K562 (cell line): ENCODE results near the gene POU3F3. TPM values are rescaled to one million over a fixed set of nuclear protein-coding genes. Genes with fewer than 3 reads are reported as not detected.

Experiments used
- ATAC-seq: fragments of 200-7000 bp; cut with Tn5 transposase; 3 replicates; pipeline ENCODE4 v1.9.1; 2020; ENCODE audit warnings: moderate library complexity
- BruUV-seq: library from RNA; stranded (reverse); fragments of 400-500 nt; replicated peaks from 2 replicates; lab custom pipeline; 2021; lab: Mats Ljungman, UMichigan
- CTCF ChIA-PET: fragments of 300-600 bp; formaldehyde crosslinking; extraction: SDS; loops from one replicate; lab custom pipeline; 2021; ENCODE audit warnings: low intra/inter-chr PET ratio; lab: Yijun Ruan, JAX
- POLR2A ChIA-PET: fragments of 300-600, 350-650 bp; sonication (Branson Sonifier 250); formaldehyde crosslinking; extraction: SDS; loops from one replicate; lab custom pipeline; 2021; ENCODE audit warnings: antibody characterized with exemption, inconsistent platforms; lab: Yijun Ruan, JAX
- DNase-seq, 4 experiments: peaks; one replicate each; pipeline versions ENCODE4 v3.0.0 to v3.0.0-alpha.2; 2011 to 2018; ENCODE audit warnings: low spot score in 3 of 4, mixed read lengths in 3 of 4; ENCODE audit errors: extremely low read depth in 1 of 4
- FAIRE-seq: peaks from 2 replicates; lab custom pipeline; 2011; peaks lifted over from hg19 to GRCh38; lab: Jason Lieb, UNC
- H2AFZ ChIP-seq: 2 replicates; pipeline ENCODE4 v1.6.0; 2011; ENCODE audit warnings: low read depth, low read length, control low read depth, inconsistent platforms
- H3K27ac ChIP-seq: fragments of 200-600 bp; 3 replicates; pipeline ENCODE4 v1.8.0; 2011; ENCODE audit warnings: low read depth, mild to moderate bottlenecking, control low read depth, inconsistent platforms, low read length, moderate library complexity, mixed read lengths; ENCODE audit errors: extremely low read depth
- H3K27me3 ChIP-seq, 2 experiments: fragments of 300-600 bp in 1 of 2; 2 replicates in 1 of 2; 3 replicates in 1 of 2; pipeline versions ENCODE4 v1.6.0 to v1.8.0; 2011; ENCODE audit warnings: inconsistent platforms in 2 of 2, low read length in 2 of 2, mild to moderate bottlenecking in 1 of 2, mixed read lengths in 1 of 2, moderate library complexity in 1 of 2; ENCODE audit not compliant: control insufficient read depth in 2 of 2, insufficient read depth in 2 of 2
- H3K36me3 ChIP-seq: fragments of 300-600 bp; 3 replicates; pipeline ENCODE4 v1.8.0; 2011; ENCODE audit warnings: mild to moderate bottlenecking, low read length, inconsistent platforms; ENCODE audit not compliant: control insufficient read depth, insufficient read depth
- H3K4me1 ChIP-seq, 2 experiments: fragments of 200-600 bp in 1 of 2; replicated peaks in 1 of 2; 2 replicates in 1 of 2; 3 replicates in 1 of 2; pipeline versions ENCODE4 v1.5.1 to v1.8.0; 2011; ENCODE audit warnings: inconsistent platforms in 2 of 2, low read length in 2 of 2, mild to moderate bottlenecking in 1 of 2, mixed read lengths in 1 of 2, moderate library complexity in 1 of 2; ENCODE audit not compliant: control insufficient read depth in 2 of 2, insufficient read depth in 2 of 2
- H3K4me2 ChIP-seq: 2 replicates; pipeline ENCODE4 v1.6.1; 2011; ENCODE audit warnings: low read length, control low read depth, inconsistent platforms, mixed read lengths; ENCODE audit not compliant: insufficient read depth
- H3K4me3 ChIP-seq: fragments of 200-600 bp; sonication (generic), shearing (Covaris generic); 2 replicates; pipeline ENCODE4 v1.5.1; 2016; ENCODE audit warnings: control low read depth, inconsistent platforms
- H3K79me2 ChIP-seq: fragments of 200-600 bp; 3 replicates; pipeline ENCODE4 v1.8.0; 2011; ENCODE audit warnings: low read length, inconsistent platforms; ENCODE audit not compliant: control insufficient read depth, insufficient read depth
- H3K9ac ChIP-seq, 2 experiments: 2 replicates each; pipeline versions ENCODE4 v1.6.0 to v1.6.1; 2011; ENCODE audit warnings: low read depth in 2 of 2, low read length in 2 of 2, control low read depth in 1 of 2, inconsistent platforms in 1 of 2, mild to moderate bottlenecking in 1 of 2, mixed read lengths in 1 of 2; ENCODE audit not compliant: insufficient read depth in 1 of 2
- H3K9me1 ChIP-seq: one replicate; pipeline ENCODE4 v1.6.0; 2011; ENCODE audit warnings: inconsistent platforms, mild to moderate bottlenecking, low read length, moderate library complexity; ENCODE audit not compliant: control insufficient read depth, insufficient read depth
- H3K9me3 ChIP-seq: replicated peaks from 2 replicates; pipeline ENCODE4 v1.5.1; 2011; ENCODE audit warnings: low read depth, low read length, inconsistent platforms; ENCODE audit not compliant: control insufficient read depth, insufficient read depth
- H4K20me1 ChIP-seq: replicated peaks from 2 replicates; pipeline ENCODE4 v1.6.1; 2011; ENCODE audit warnings: low read length, inconsistent platforms, mixed read lengths; ENCODE audit not compliant: control insufficient read depth, insufficient read depth
- HLTF ChIP-seq: fragments of 450-650 bp; IDR thresholded peaks from 2 replicates; pipeline ENCODE4 v1.6.1; 2016
- PHTF2 ChIP-seq: fragments of 250-450 bp; sonication (Bioruptor Pico); IDR thresholded peaks from 2 replicates; pipeline ENCODE4 v1.5.0; 2021; ENCODE audit warnings: mild to moderate bottlenecking
- POLR2B ChIP-seq: fragments of 450-650 bp; IDR thresholded peaks from 2 replicates; pipeline ENCODE4 v1.6.1; 2018; ENCODE audit warnings: low read depth; ENCODE audit not compliant: partially characterized antibody
- PPARD ChIP-seq: fragments of 250-450 bp; sonication (Bioruptor Pico); IDR thresholded peaks from 2 replicates; pipeline ENCODE4 v1.8.0; 2022; ENCODE audit warnings: inconsistent platforms, mild to moderate bottlenecking, moderate library complexity
- SMARCE1 ChIP-seq: fragments of 450-650 bp; IDR thresholded peaks from 2 replicates; pipeline ENCODE4 v1.7.1; 2016; ENCODE audit warnings: mild to moderate bottlenecking
- TEAD4 ChIP-seq, 2 experiments: sonication (generic) in 1 of 2; formaldehyde crosslinking in 1 of 2; IDR thresholded peaks; 2 replicates each; pipeline versions ENCODE4 v1.6.1 to v1.8.0; 2012 to 2022; ENCODE audit warnings: borderline replicate concordance in 1 of 2, inconsistent platforms in 1 of 2, low read length in 1 of 2, mild to moderate bottlenecking in 1 of 2, missing genetic modification reagents in 1 of 2
- ZFP30 ChIP-seq: fragments of 250-450 bp; sonication (Bioruptor Pico); IDR thresholded peaks from 2 replicates; pipeline ENCODE4 v1.8.0; 2022; ENCODE audit warnings: moderate library complexity, mild to moderate bottlenecking, inconsistent platforms, borderline replicate concordance
- ZNF324 ChIP-seq: fragments of 250-450 bp; sonication (Bioruptor Pico); IDR thresholded peaks from 2 replicates; pipeline ENCODE4 v1.4.0; 2020; ENCODE audit warnings: mild to moderate bottlenecking
- ZNF584 ChIP-seq: fragments of 200-800 bp; sonication (Bioruptor generic); IDR thresholded peaks from 2 replicates; pipeline ENCODE4 v1.6.1; 2016; ENCODE audit warnings: low read depth, mild to moderate bottlenecking, missing genetic modification characterization, missing compliant biosample characterization
- ZNF780A ChIP-seq: fragments of 250-450 bp; sonication (Bioruptor Pico); IDR thresholded peaks from 2 replicates; pipeline ENCODE4 v1.5.0; 2021; ENCODE audit warnings: mild to moderate bottlenecking
- WGBS: fragments of 100-300 bp; shearing (Covaris generic); methylation state at CpG from one replicate; pipeline ENCODE4 v1.1.6; 2016; ENCODE audit warnings: low coverage, mixed read lengths; ENCODE audit not compliant: insufficient coverage; ENCODE audit errors: missing lambda C conversion rate; 5-methylcytosine and 5-hydroxymethylcytosine counted together
- in situ Hi-C: fragments of 300-500 bp; cut with MboI; formaldehyde crosslinking; loops from 4 replicates; pipeline ENCODE4 v1.15.0; 2018; ENCODE audit warnings: inconsistent platforms, mixed read lengths
- intact Hi-C: fragments of 100-400 bp; cut with micrococcal nuclease; formaldehyde crosslinking; loops from 2 replicates; pipeline ENCODE4 v1.14.2; 2022
- polyA plus RNA-seq, 8 experiments: library from polyadenylated mRNA; depleted of rRNA in 4 of 8; stranded (reverse) in 5 of 8; unstranded in 3 of 8; fragments of >200 nt; fragmentation: Nextera tagmentation in 2 of 8; fragmentation: Illumina TruSeq in 1 of 8; extraction: Ambion mirVana in 2 of 8; extraction: Trizol in 1 of 8; gene quantifications; 2 replicates each; pipeline versions ENCODE4 v1.2.1 to v1.2.3, GENCODE V29; 2011 to 2014; ENCODE audit warnings: inconsistent platforms in 1 of 8, missing spikeins in 1 of 8
- total RNA-seq, 7 experiments: library from RNA; depleted of rRNA in 6 of 7; stranded (reverse); fragments of >200 nt in 6 of 7; fragmentation: Illumina TruSeq in 2 of 7; extraction: Trizol in 2 of 7; gene quantifications; 2 replicates each; pipeline versions ENCODE4 v1.2.1 to v1.2.3, GENCODE V29; 2011 to 2021; ENCODE audit warnings: low replicate concordance in 1 of 7
- TF ChIP-seq, protein P1 (sequence below), 2 experiments: IDR thresholded peaks; 2 replicates each; pipeline ENCODE4 v1.6.1; 2012; ENCODE audit warnings: improper control_type of control experiment in 2 of 2, low read depth in 2 of 2, low read length in 2 of 2, borderline replicate concordance in 1 of 2
- TF ChIP-seq, protein P2 (sequence below): fragments of 450-650 bp; IDR thresholded peaks from 2 replicates; pipeline ENCODE4 v1.6.1; 2017; ENCODE audit warnings: antibody characterized with exemption, mild to moderate bottlenecking

The POU3F3 gene
- total and polyA plus RNA-seq, 9 of the 15 experiments (the other 6 are each of a cell fraction or from before 2014, with no cell fraction given), result not detected

DNA sequence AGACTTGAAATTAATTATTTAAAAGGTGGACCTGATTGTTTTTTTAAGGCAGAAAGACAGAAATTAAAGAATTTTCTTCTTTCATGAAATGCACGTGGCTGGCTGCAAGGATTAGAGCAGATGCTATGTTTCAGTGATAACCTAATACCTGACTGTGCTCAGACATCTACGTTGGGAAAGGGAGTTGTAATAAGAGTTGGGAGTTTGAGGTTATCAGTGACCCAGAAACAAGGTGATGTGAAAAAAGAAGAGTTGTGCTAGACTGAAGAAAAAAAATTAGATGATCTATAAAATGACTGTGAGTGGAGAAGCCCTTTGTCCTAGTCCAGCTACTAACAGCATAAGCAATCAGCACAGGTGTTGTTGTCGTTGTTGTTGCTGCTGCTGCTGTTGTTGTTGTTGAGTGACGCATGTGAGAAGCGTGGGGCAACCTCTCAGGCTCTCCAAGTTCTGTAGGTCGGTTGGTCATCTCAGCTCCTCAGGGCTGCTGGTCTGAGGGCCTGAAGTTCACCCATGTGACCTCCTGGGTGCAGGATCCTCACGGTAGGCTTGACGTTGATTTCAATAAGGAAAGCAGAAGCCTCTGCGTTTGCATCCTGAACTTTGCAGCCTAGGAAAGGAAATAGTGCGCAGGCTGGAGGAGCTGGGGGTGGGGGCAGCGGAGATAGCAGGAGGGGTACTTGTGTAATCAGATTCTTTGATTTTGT lies 7.6 kb downstream of the POU3F3 start:
- intact Hi-C loops, result no loop called here
- Histone ChIP-seq H2AFZ (no peak overlapping the region), H3K79me2 (no peaks in the 10 kb centered on the region), H4K20me1 (no peaks in the 10 kb centered on the region), H3K4me2 (no peak overlapping the region), H3K4me1 (peaks cover 0 to 13% of the 10 kb centered on the region in 2 experiments; a peak in 2 of 5 replicates), H3K27me3 (peaks cover 8 to 31% of the 10 kb centered on the region in 2 experiments; a peak in 4 of 5 replicates), H3K27ac (no peak overlapping the region), H3K4me3 (no peak overlapping the region), H3K36me3 (no peaks in the 10 kb centered on the region), H3K9ac (no peak overlapping the region), H3K9me3 (no peaks in the 10 kb centered on the region), H3K9me1 (no peaks in the 10 kb centered on the region)
- POLR2A ChIA-PET, result no interaction called here
- WGBS, result under 1% methylated on average over 10 of the region's 11 CpGs
- CTCF ChIA-PET, result no interaction called here
- no TSS peak for BruUV-seq
- ATAC-seq, result no peak
- no peak for DNase-seq
- FAIRE-seq, result no peak
- in situ Hi-C loops, result no loop called here
- TF ChIP-seq ZFP30 (CRISPR knock-in tag), result no peak
- no peak for TF ChIP-seq ZNF584
- TF ChIP-seq ZNF324 (CRISPR knock-in tag), result no peak
- TF ChIP-seq SMARCE1, result no peak
- TF ChIP-seq PPARD, result no peak
- TF ChIP-seq ZNF780A, result no peak
- no peak for TF ChIP-seq PHTF2 (CRISPR knock-in tag)
- TF ChIP-seq TEAD4 (IDR thresholded peaks at IDR 0.05; ENCODE audit: low read length), result no peak
- no peak for TF ChIP-seq TEAD4 (CRISPR knock-in tag; IDR thresholded peaks at IDR 0.05; ENCODE audit: borderline replicate concordance)
- TF ChIP-seq, protein P1, sequence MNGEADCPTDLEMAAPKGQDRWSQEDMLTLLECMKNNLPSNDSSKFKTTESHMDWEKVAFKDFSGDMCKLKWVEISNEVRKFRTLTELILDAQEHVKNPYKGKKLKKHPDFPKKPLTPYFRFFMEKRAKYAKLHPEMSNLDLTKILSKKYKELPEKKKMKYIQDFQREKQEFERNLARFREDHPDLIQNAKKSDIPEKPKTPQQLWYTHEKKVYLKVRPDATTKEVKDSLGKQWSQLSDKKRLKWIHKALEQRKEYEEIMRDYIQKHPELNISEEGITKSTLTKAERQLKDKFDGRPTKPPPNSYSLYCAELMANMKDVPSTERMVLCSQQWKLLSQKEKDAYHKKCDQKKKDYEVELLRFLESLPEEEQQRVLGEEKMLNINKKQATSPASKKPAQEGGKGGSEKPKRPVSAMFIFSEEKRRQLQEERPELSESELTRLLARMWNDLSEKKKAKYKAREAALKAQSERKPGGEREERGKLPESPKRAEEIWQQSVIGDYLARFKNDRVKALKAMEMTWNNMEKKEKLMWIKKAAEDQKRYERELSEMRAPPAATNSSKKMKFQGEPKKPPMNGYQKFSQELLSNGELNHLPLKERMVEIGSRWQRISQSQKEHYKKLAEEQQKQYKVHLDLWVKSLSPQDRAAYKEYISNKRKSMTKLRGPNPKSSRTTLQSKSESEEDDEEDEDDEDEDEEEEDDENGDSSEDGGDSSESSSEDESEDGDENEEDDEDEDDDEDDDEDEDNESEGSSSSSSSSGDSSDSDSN (IDR thresholded peaks at IDR 0.05; ENCODE audit: borderline replicate concordance in 1 of 2, low read depth in 2 of 2, low read length in 2 of 2), result no peak
- no peak for TF ChIP-seq POLR2B
- TF ChIP-seq, protein P2, sequence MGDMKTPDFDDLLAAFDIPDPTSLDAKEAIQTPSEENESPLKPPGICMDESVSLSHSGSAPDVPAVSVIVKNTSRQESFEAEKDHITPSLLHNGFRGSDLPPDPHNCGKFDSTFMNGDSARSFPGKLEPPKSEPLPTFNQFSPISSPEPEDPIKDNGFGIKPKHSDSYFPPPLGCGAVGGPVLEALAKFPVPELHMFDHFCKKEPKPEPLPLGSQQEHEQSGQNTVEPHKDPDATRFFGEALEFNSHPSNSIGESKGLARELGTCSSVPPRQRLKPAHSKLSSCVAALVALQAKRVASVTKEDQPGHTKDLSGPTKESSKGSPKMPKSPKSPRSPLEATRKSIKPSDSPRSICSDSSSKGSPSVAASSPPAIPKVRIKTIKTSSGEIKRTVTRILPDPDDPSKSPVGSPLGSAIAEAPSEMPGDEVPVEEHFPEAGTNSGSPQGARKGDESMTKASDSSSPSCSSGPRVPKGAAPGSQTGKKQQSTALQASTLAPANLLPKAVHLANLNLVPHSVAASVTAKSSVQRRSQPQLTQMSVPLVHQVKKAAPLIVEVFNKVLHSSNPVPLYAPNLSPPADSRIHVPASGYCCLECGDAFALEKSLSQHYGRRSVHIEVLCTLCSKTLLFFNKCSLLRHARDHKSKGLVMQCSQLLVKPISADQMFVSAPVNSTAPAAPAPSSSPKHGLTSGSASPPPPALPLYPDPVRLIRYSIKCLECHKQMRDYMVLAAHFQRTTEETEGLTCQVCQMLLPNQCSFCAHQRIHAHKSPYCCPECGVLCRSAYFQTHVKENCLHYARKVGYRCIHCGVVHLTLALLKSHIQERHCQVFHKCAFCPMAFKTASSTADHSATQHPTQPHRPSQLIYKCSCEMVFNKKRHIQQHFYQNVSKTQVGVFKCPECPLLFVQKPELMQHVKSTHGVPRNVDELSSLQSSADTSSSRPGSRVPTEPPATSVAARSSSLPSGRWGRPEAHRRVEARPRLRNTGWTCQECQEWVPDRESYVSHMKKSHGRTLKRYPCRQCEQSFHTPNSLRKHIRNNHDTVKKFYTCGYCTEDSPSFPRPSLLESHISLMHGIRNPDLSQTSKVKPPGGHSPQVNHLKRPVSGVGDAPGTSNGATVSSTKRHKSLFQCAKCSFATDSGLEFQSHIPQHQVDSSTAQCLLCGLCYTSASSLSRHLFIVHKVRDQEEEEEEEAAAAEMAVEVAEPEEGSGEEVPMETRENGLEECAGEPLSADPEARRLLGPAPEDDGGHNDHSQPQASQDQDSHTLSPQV, result no peak
- TF ChIP-seq HLTF, result no peak
